ENCODE measurements around the gene VPS16. TPM values are rescaled to one million over a fixed set of nuclear protein-coding genes. Genes with fewer than 3 reads are reported as not detected.
"Not testable (repeated sequence)": the region's sequence is repeated elsewhere in the genome, so short reads cannot be mapped to it uniquely, and the experiment has no call there.

The VPS16 gene
- total and polyA plus RNA-seq, 2 donors, result 37.0 to 93.3 TPM

- Histone ChIP-seq H3K4me3 (ENCODE audit: low read length in 2 of 2) (peak overlapping the region in 1 of 2 donors; percentile 23), H3K36me3 (ENCODE audit: control insufficient read depth in 2 of 2, insufficient read depth in 2 of 2, low read length in 1 of 2) (no peaks in the 10 kb centered on the region), H3K9me3 (ENCODE audit: control insufficient read depth in 2 of 2, insufficient read depth in 1 of 2, low read length in 1 of 2) (peaks cover 0 to 3% of the 10 kb centered on the region in 2 donors), H3K4me1 (ENCODE audit: control insufficient read depth in 2 of 2, insufficient read depth in 2 of 2, low read length in 2 of 2) (peaks cover 15 to 24% of the 10 kb centered on the region in 2 donors), H3K27ac (ENCODE audit: low read depth in 1 of 2, low read length in 1 of 2) (no peak overlapping the region), H3K27me3 (ENCODE audit: control insufficient read depth in 2 of 2, insufficient read depth in 1 of 2, low read length in 1 of 2) (peaks cover 20 to 43% of the 10 kb centered on the region in 2 donors)
- DNase-seq (ENCODE audit: low read depth in 6 of 9, low spot score in 9 of 9), result peak in 8 of 9 donors; percentile 49 to 92 (median 68)
- 17% methylated on average over 5 of the region's 5 CpGs for WGBS
These were observed 18.5 kb upstream of the VPS16 start for GRCh38 chr20:2822073-2822472.

GRCh38 chr20:2825761-2826160 is 14.8 kb upstream of the VPS16 start:
- DNase-seq (ENCODE audit: low read depth in 6 of 9, low spot score in 9 of 9), result peak in 4 of 9 donors; percentile 40 to 77 (median 46)
- 18% methylated on average over 2 of the region's 2 CpGs for WGBS
- Histone ChIP-seq H3K4me1 (ENCODE audit: control insufficient read depth in 2 of 2, insufficient read depth in 2 of 2, low read length in 2 of 2) (peaks cover 15 to 19% of the 10 kb centered on the region in 2 donors), H3K9me3 (ENCODE audit: control insufficient read depth in 2 of 2, insufficient read depth in 1 of 2, low read length in 1 of 2) (no peaks in the 10 kb centered on the region), H3K27me3 (ENCODE audit: control insufficient read depth in 2 of 2, insufficient read depth in 1 of 2, low read length in 1 of 2) (peaks cover 10 to 33% of the 10 kb centered on the region in 2 donors), H3K27ac (ENCODE audit: low read depth in 1 of 2, low read length in 1 of 2) (no peak overlapping the region), H3K4me3 (ENCODE audit: low read length in 2 of 2) (peak overlapping the region in 1 of 2 donors; percentile 14), H3K36me3 (ENCODE audit: control insufficient read depth in 2 of 2, insufficient read depth in 2 of 2, low read length in 1 of 2) (no peaks in the 10 kb centered on the region)

GRCh38 chr20:2826655-2827054 is 13.9 kb upstream of the VPS16 start:
- DNase-seq (ENCODE audit: low read depth in 6 of 9, low spot score in 9 of 9), result no peak

GRCh38 chr20:2829376-2829775 is 11.2 kb upstream of the VPS16 start:
- peaks cover 5 to 20% of the 10 kb centered on the region in 2 donors for H3K27me3 ChIP-seq (ENCODE audit: control insufficient read depth in 2 of 2, insufficient read depth in 1 of 2, low read length in 1 of 2)
- 80% methylated on average over 6 of the region's 6 CpGs for WGBS
- no peak overlapping the region for H3K27ac ChIP-seq (ENCODE audit: low read depth in 1 of 2, low read length in 1 of 2)
- H3K4me1 ChIP-seq (ENCODE audit: control insufficient read depth in 2 of 2, insufficient read depth in 2 of 2, low read length in 2 of 2), result peaks cover 3 to 8% of the 10 kb centered on the region in 2 donors
- H3K9me3 ChIP-seq (ENCODE audit: control insufficient read depth in 2 of 2, insufficient read depth in 1 of 2, low read length in 1 of 2), result no peaks in the 10 kb centered on the region
- H3K4me3 ChIP-seq (ENCODE audit: low read length in 2 of 2), result no peak overlapping the region
- H3K36me3 ChIP-seq (ENCODE audit: control insufficient read depth in 2 of 2, insufficient read depth in 2 of 2, low read length in 1 of 2), result no peaks in the 10 kb centered on the region
- DNase-seq (ENCODE audit: low read depth in 6 of 9, low spot score in 9 of 9), result no peak

More at GRCh38 chr20:2826655-2827054, 13.9 kb upstream of the VPS16 start:
- Histone ChIP-seq H3K4me3 (ENCODE audit: low read length in 2 of 2) (no peak overlapping the region), H3K27ac (ENCODE audit: low read depth in 1 of 2, low read length in 1 of 2) (no peak overlapping the region), H3K9me3 (ENCODE audit: control insufficient read depth in 2 of 2, insufficient read depth in 1 of 2, low read length in 1 of 2) (no peaks in the 10 kb centered on the region), H3K27me3 (ENCODE audit: control insufficient read depth in 2 of 2, insufficient read depth in 1 of 2, low read length in 1 of 2) (peaks cover 5 to 24% of the 10 kb centered on the region in 2 donors), H3K4me1 (ENCODE audit: control insufficient read depth in 2 of 2, insufficient read depth in 2 of 2, low read length in 2 of 2) (peaks cover 10% of the 10 kb centered on the region in 2 donors), H3K36me3 (ENCODE audit: control insufficient read depth in 2 of 2, insufficient read depth in 2 of 2, low read length in 1 of 2) (no peaks in the 10 kb centered on the region)
- 97% methylated on average over 4 of the region's 4 CpGs for WGBS

GRCh38 chr20:2831206-2831605 is 9.3 kb upstream of the VPS16 start:
- not testable (repeated sequence) for H3K4me3 ChIP-seq (ENCODE audit: low read length in 2 of 2); H3K9me3 ChIP-seq (ENCODE audit: control insufficient read depth in 2 of 2, insufficient read depth in 1 of 2, low read length in 1 of 2); DNase-seq (ENCODE audit: low read depth in 6 of 9, low spot score in 9 of 9); H3K27ac ChIP-seq (ENCODE audit: low read depth in 1 of 2, low read length in 1 of 2); H3K4me1 ChIP-seq (ENCODE audit: control insufficient read depth in 2 of 2, insufficient read depth in 2 of 2, low read length in 2 of 2); H3K36me3 ChIP-seq (ENCODE audit: control insufficient read depth in 2 of 2, insufficient read depth in 2 of 2, low read length in 1 of 2)
- H3K27me3 ChIP-seq (ENCODE audit: control insufficient read depth in 2 of 2, insufficient read depth in 1 of 2, low read length in 1 of 2), result peaks cover 5 to 19% of the 10 kb centered on the region in 2 donors
- WGBS, result 95% methylated on average over 7 of the region's 7 CpGs

- H3K36me3 ChIP-seq (ENCODE audit: control insufficient read depth in 2 of 2, insufficient read depth in 2 of 2, low read length in 1 of 2), result peaks cover 0 to 6% of the 10 kb centered on the region in 2 donors
- no peak overlapping the region for H3K4me3 ChIP-seq (ENCODE audit: low read length in 2 of 2)
- WGBS, result 96% methylated on average over 1 of the region's 1 CpG
- H3K4me1 ChIP-seq (ENCODE audit: control insufficient read depth in 2 of 2, insufficient read depth in 2 of 2, low read length in 2 of 2), result no peaks in the 10 kb centered on the region
- peaks cover 2 to 9% of the 10 kb centered on the region in 2 donors for H3K27me3 ChIP-seq (ENCODE audit: control insufficient read depth in 2 of 2, insufficient read depth in 1 of 2, low read length in 1 of 2)
- H3K9me3 ChIP-seq (ENCODE audit: control insufficient read depth in 2 of 2, insufficient read depth in 1 of 2, low read length in 1 of 2), result no peaks in the 10 kb centered on the region
- no peak overlapping the region for H3K27ac ChIP-seq (ENCODE audit: low read depth in 1 of 2, low read length in 1 of 2)
- DNase-seq (ENCODE audit: low read depth in 6 of 9, low spot score in 9 of 9), result no peak
These were observed 6.8 kb upstream of the VPS16 start for GRCh38 chr20:2833761-2834160.

- Histone ChIP-seq H3K36me3 (ENCODE audit: control insufficient read depth in 2 of 2, insufficient read depth in 2 of 2, low read length in 1 of 2) (peaks cover 0 to 6% of the 10 kb centered on the region in 2 donors), H3K9me3 (ENCODE audit: control insufficient read depth in 2 of 2, insufficient read depth in 1 of 2, low read length in 1 of 2) (no peaks in the 10 kb centered on the region), H3K27me3 (ENCODE audit: control insufficient read depth in 2 of 2, insufficient read depth in 1 of 2, low read length in 1 of 2) (peaks cover 0 to 4% of the 10 kb centered on the region in 2 donors), H3K4me3 (ENCODE audit: low read length in 2 of 2) (no peak overlapping the region), H3K27ac (ENCODE audit: low read depth in 1 of 2, low read length in 1 of 2) (no peak overlapping the region), H3K4me1 (ENCODE audit: control insufficient read depth in 2 of 2, insufficient read depth in 2 of 2, low read length in 2 of 2) (peaks cover 0 to under 1% of the 10 kb centered on the region in 2 donors)
- no peak for DNase-seq (ENCODE audit: low read depth in 6 of 9, low spot score in 9 of 9)
- WGBS, result 98% methylated on average over 14 of the region's 14 CpGs
These were observed 6.0 kb upstream of the VPS16 start for GRCh38 chr20:2834401-2835110.

- no peak overlapping the region for H3K27ac ChIP-seq (ENCODE audit: low read depth in 1 of 2, low read length in 1 of 2)
These were observed 5.2 kb upstream of the VPS16 start for GRCh38 chr20:2835331-2835796.

GRCh38 chr20:2836035-2836434 is 4.5 kb upstream of the VPS16 start:
- Histone ChIP-seq H3K9me3 (ENCODE audit: control insufficient read depth in 2 of 2, insufficient read depth in 1 of 2, low read length in 1 of 2) (no peaks in the 10 kb centered on the region), H3K4me1 (ENCODE audit: control insufficient read depth in 2 of 2, insufficient read depth in 2 of 2, low read length in 2 of 2) (peaks cover 6 to 8% of the 10 kb centered on the region in 2 donors), H3K27ac (ENCODE audit: low read depth in 1 of 2, low read length in 1 of 2) (no peak overlapping the region), H3K27me3 (ENCODE audit: control insufficient read depth in 2 of 2, insufficient read depth in 1 of 2, low read length in 1 of 2) (no peaks in the 10 kb centered on the region), H3K36me3 (ENCODE audit: control insufficient read depth in 2 of 2, insufficient read depth in 2 of 2, low read length in 1 of 2) (peaks cover 0 to 6% of the 10 kb centered on the region in 2 donors), H3K4me3 (ENCODE audit: low read length in 2 of 2) (no peak overlapping the region)
- DNase-seq (ENCODE audit: low read depth in 6 of 9, low spot score in 9 of 9), result no peak
- WGBS, result 87% methylated on average over 5 of the region's 5 CpGs

More at GRCh38 chr20:2835331-2835796, 5.2 kb upstream of the VPS16 start:
- 99% methylated on average over 6 of the region's 6 CpGs for WGBS
- Histone ChIP-seq H3K4me3 (ENCODE audit: low read length in 2 of 2) (no peak overlapping the region), H3K4me1 (ENCODE audit: control insufficient read depth in 2 of 2, insufficient read depth in 2 of 2, low read length in 2 of 2) (peaks cover 4 to 8% of the 10 kb centered on the region in 2 donors), H3K9me3 (ENCODE audit: control insufficient read depth in 2 of 2, insufficient read depth in 1 of 2, low read length in 1 of 2) (no peaks in the 10 kb centered on the region), H3K27me3 (ENCODE audit: control insufficient read depth in 2 of 2, insufficient read depth in 1 of 2, low read length in 1 of 2) (no peaks in the 10 kb centered on the region), H3K36me3 (ENCODE audit: control insufficient read depth in 2 of 2, insufficient read depth in 2 of 2, low read length in 1 of 2) (peaks cover 0 to 6% of the 10 kb centered on the region in 2 donors)
- DNase-seq (ENCODE audit: low read depth in 6 of 9, low spot score in 9 of 9), result no peak
